Right atrium auricular region (tissue), 2 donors: ENCODE measurements around the gene CEP290. TPM values are rescaled to one million over a fixed set of nuclear protein-coding genes. Genes with fewer than 3 reads are reported as not detected.

Source experiments
- DNase-seq: peaks from one replicate; pipeline ENCODE4 v3.0.0-alpha.2; 2019; ENCODE audit warnings: low spot score
- H3K27ac ChIP-seq, 2 donors: fragments of 200-600 bp; sonication (generic); 1 replicate in 1 of 2; 2 replicates in 1 of 2; pipeline ENCODE4 v1.5.1; 2016 to 2019
- H3K27me3 ChIP-seq, 2 donors: fragments of 200-600 bp; sonication (generic); one replicate each; pipeline versions ENCODE4 v1.5.1 to v1.6.0; 2017 to 2019
- H3K36me3 ChIP-seq: fragments of 200-600 bp; sonication (generic); one replicate; pipeline ENCODE4 v1.5.1; 2016
- H3K4me1 ChIP-seq, 2 donors: fragments of 200-600 bp; sonication (generic); one replicate each; pipeline versions ENCODE4 v1.5.1 to v1.6.0; 2017 to 2019
- H3K4me3 ChIP-seq, 2 donors: fragments of 200-600 bp; sonication (generic); 1 replicate in 1 of 2; 2 replicates in 1 of 2; pipeline ENCODE4 v1.5.1; 2017 to 2019; ENCODE audit warnings: mild to moderate bottlenecking in 1 of 2, moderate library complexity in 1 of 2
- H3K9me3 ChIP-seq, 2 donors: fragments of 200-600 bp; sonication (generic); one replicate each; pipeline ENCODE4 v1.5.1; 2019
- CTCF ChIP-seq, 2 donors: fragments of 200-600 bp; sonication (generic); IDR thresholded peaks; one replicate each; pipeline ENCODE4 v1.5.1; 2019; ENCODE audit warnings: antibody characterized with exemption in 2 of 2
- total RNA-seq, 2 donors: library from RNA; depleted of rRNA; stranded (reverse); fragments of >200 nt; gene quantifications; one replicate each; pipeline ENCODE4 v1.1.0, GENCODE V29; 2016

CEP290 gene
- total RNA-seq, 2 donors from 2014 or later: 5.9 to 8.7 TPM

GRCh38 chr12:88084210-88084609, 57.7 kb downstream of the CEP290 start:
- no peak for TF ChIP-seq CTCF (IDR thresholded peaks at IDR 0.05)
- H3K4me1 ChIP-seq: no peaks in the 10 kb centered on the region
- no peaks in the 10 kb centered on the region for H3K9me3 ChIP-seq
- no peak for DNase-seq
- H3K27me3 ChIP-seq: no peaks in the 10 kb centered on the region
- H3K4me3 ChIP-seq: no peak overlapping the region
- H3K36me3 ChIP-seq: peaks cover 13% of the 10 kb centered on the region
- no peak overlapping the region for H3K27ac ChIP-seq

- H3K36me3 ChIP-seq: peaks cover 13% of the 10 kb centered on the region
- no peak for TF ChIP-seq CTCF (IDR thresholded peaks at IDR 0.05)
Measured at GRCh38 chr12:88083634-88084033, 58.3 kb downstream of the CEP290 start.

GRCh38 chr12:88081247-88081646, 60.6 kb downstream of the CEP290 start:
- Histone ChIP-seq H3K27me3 (no peaks in the 10 kb centered on the region), H3K27ac (no peak overlapping the region), H3K4me1 (no peaks in the 10 kb centered on the region), H3K36me3 (peaks cover 10% of the 10 kb centered on the region), H3K4me3 (no peak overlapping the region), H3K9me3 (no peaks in the 10 kb centered on the region)
- no peak for DNase-seq
- no peak for TF ChIP-seq CTCF (IDR thresholded peaks at IDR 0.05)

More at GRCh38 chr12:88083634-88084033, 58.3 kb downstream of the CEP290 start:
- H3K4me3 ChIP-seq: no peak overlapping the region
- no peaks in the 10 kb centered on the region for H3K4me1 ChIP-seq
- H3K27me3 ChIP-seq: no peaks in the 10 kb centered on the region
- no peak for DNase-seq
- no peak overlapping the region for H3K27ac ChIP-seq
- H3K9me3 ChIP-seq: no peaks in the 10 kb centered on the region

GRCh38 chr12:88067301-88067700, 74.6 kb downstream of the CEP290 start:
- Histone ChIP-seq H3K4me1 (no peaks in the 10 kb centered on the region), H3K27me3 (no peaks in the 10 kb centered on the region), H3K36me3 (no peaks in the 10 kb centered on the region), H3K9me3 (no peaks in the 10 kb centered on the region), H3K27ac (no peak overlapping the region), H3K4me3 (no peak overlapping the region)
- no peak for TF ChIP-seq CTCF (IDR thresholded peaks at IDR 0.05)
- no peak for DNase-seq

GRCh38 chr12:88063375-88063774, 78.5 kb downstream of the CEP290 start:
- H3K27me3 ChIP-seq: no peaks in the 10 kb centered on the region
- no peaks in the 10 kb centered on the region for H3K4me1 ChIP-seq
- H3K9me3 ChIP-seq: no peaks in the 10 kb centered on the region
- H3K4me3 ChIP-seq: no peak overlapping the region
- no peaks in the 10 kb centered on the region for H3K36me3 ChIP-seq
- H3K27ac ChIP-seq: no peak overlapping the region
- no peak for TF ChIP-seq CTCF (IDR thresholded peaks at IDR 0.05)
- no peak for DNase-seq

GRCh38 chr12:88062474-88062873, 79.4 kb downstream of the CEP290 start:
- H3K9me3 ChIP-seq: no peaks in the 10 kb centered on the region
- DNase-seq: no peak
- H3K4me3 ChIP-seq: no peak overlapping the region
- no peaks in the 10 kb centered on the region for H3K36me3 ChIP-seq
- no peak for TF ChIP-seq CTCF (IDR thresholded peaks at IDR 0.05)
- H3K27ac ChIP-seq: no peak overlapping the region
- H3K4me1 ChIP-seq: no peaks in the 10 kb centered on the region
- H3K27me3 ChIP-seq: no peaks in the 10 kb centered on the region
